HepG2 (cell line): Measurements from ENCODE around the gene ZNF674. TPM values are rescaled to one million over a fixed set of nuclear protein-coding genes. Genes with fewer than 3 reads are reported as not detected.

ENCODE experiments used
- ATF1 ChIP-seq: IDR thresholded peaks from 2 replicates; pipeline ENCODE4 v1.6.1; 2016; ENCODE audit warnings: mild to moderate bottlenecking, control low read depth
- CBX2 ChIP-seq, 2 experiments: fragments of 200-600 bp in 1 of 2; sonication (generic); formaldehyde crosslinking in 1 of 2; IDR thresholded peaks; 2 replicates each; pipeline versions ENCODE4 v1.7.0 to v1.8.1; 2018 to 2022; ENCODE audit warnings: low read depth in 2 of 2, low read length in 1 of 2, mild to moderate bottlenecking in 1 of 2, missing genetic modification reagents in 1 of 2
- CTCF ChIP-seq: sonication (generic); formaldehyde crosslinking; IDR thresholded peaks from 2 replicates; pipeline ENCODE4 v1.5.0; 2020; ENCODE audit warnings: mild to moderate bottlenecking, missing genetic modification reagents, moderate library complexity
- ETV6 ChIP-seq: sonication (generic); formaldehyde crosslinking; conservative IDR thresholded peaks from 2 replicates; pipeline ENCODE4 v1.4.0; 2020; ENCODE audit warnings: missing genetic modification reagents
- FOXM1 ChIP-seq: sonication (generic); formaldehyde crosslinking; IDR thresholded peaks from 2 replicates; pipeline ENCODE4 v1.5.0; 2020; ENCODE audit warnings: missing genetic modification reagents
- HNF4G ChIP-seq, 2 experiments: sonication (generic) in 1 of 2; formaldehyde crosslinking in 1 of 2; IDR thresholded peaks; 2 replicates each; pipeline versions ENCODE4 v1.4.0 to v1.6.1; 2011 to 2020; ENCODE audit warnings: borderline replicate concordance in 2 of 2, low read depth in 2 of 2, mild to moderate bottlenecking in 2 of 2, low read length in 1 of 2, missing genetic modification reagents in 1 of 2, moderate library complexity in 1 of 2
- HNRNPK ChIP-seq: fragments of 200-400 bp; formaldehyde crosslinking; IDR thresholded peaks from 2 replicates; pipeline ENCODE4 v1.6.1; 2018; ENCODE audit warnings: low read length, low read depth, moderate library complexity, mild to moderate bottlenecking; ENCODE audit not compliant: poor library complexity, severe bottlenecking
- HNRNPUL1 ChIP-seq: fragments of 200-400 bp; formaldehyde crosslinking; IDR thresholded peaks from 2 replicates; pipeline ENCODE4 v1.6.1; 2017; ENCODE audit warnings: low read depth, mild to moderate bottlenecking, low read length, moderate library complexity
- KLF13 ChIP-seq: sonication (generic); formaldehyde crosslinking; IDR thresholded peaks from 2 replicates; pipeline ENCODE4 v1.4.0; 2020; ENCODE audit warnings: mild to moderate bottlenecking, missing genetic modification reagents
- KMT2B ChIP-seq: IDR thresholded peaks from 2 replicates; pipeline ENCODE4 v1.6.1; 2016; ENCODE audit warnings: missing genetic modification reagents, missing compliant biosample characterization
- MATR3 ChIP-seq: sonication (generic); formaldehyde crosslinking; IDR thresholded peaks from 2 replicates; pipeline ENCODE4 v1.4.0; 2020; ENCODE audit warnings: missing genetic modification reagents
- NFE2L1 ChIP-seq: sonication (generic); formaldehyde crosslinking; IDR thresholded peaks from 2 replicates; pipeline ENCODE4 v1.4.0; 2020; ENCODE audit warnings: missing genetic modification reagents, mild to moderate bottlenecking, borderline replicate concordance
- NR3C1 ChIP-seq: sonication (generic); formaldehyde crosslinking; IDR thresholded peaks from 2 replicates; pipeline ENCODE4 v1.4.0; 2020; ENCODE audit warnings: missing genetic modification reagents
- PHF8 ChIP-seq: sonication (generic); formaldehyde crosslinking; IDR thresholded peaks from 2 replicates; pipeline ENCODE4 v1.5.0; 2020; ENCODE audit warnings: missing genetic modification reagents
- POGZ ChIP-seq: sonication (generic); formaldehyde crosslinking; IDR thresholded peaks from 2 replicates; pipeline ENCODE4 v1.4.0; 2020; ENCODE audit warnings: mild to moderate bottlenecking, missing genetic modification reagents
- RBFOX2 ChIP-seq: fragments of 200-400 bp; formaldehyde crosslinking; IDR thresholded peaks from 2 replicates; pipeline ENCODE4 v1.6.1; 2017; ENCODE audit warnings: low read depth, mild to moderate bottlenecking, low read length
- TGIF2 ChIP-seq: IDR thresholded peaks from 2 replicates; pipeline ENCODE4 v1.6.1; 2016; ENCODE audit warnings: control low read depth, missing compliant biosample characterization
- XRCC5 ChIP-seq: fragments of 200-400 bp; formaldehyde crosslinking; optimal IDR thresholded peaks from 2 replicates; pipeline ENCODE3; 2017; ENCODE audit warnings: mild to moderate bottlenecking, low read length
- ZFYVE20 ChIP-seq: sonication (generic); formaldehyde crosslinking; IDR thresholded peaks from 2 replicates; pipeline ENCODE4 v1.8.0; 2023; ENCODE audit warnings: low read depth, mild to moderate bottlenecking, moderate library complexity, missing genetic modification reagents, borderline replicate concordance
- ZMYM4 ChIP-seq: sonication (generic); formaldehyde crosslinking; IDR thresholded peaks from 2 replicates; pipeline ENCODE4 v1.8.1; 2023; ENCODE audit warnings: mild to moderate bottlenecking, missing genetic modification reagents
- ZNF205 ChIP-seq: IDR thresholded peaks from 2 replicates; pipeline ENCODE4 v1.6.1; 2018; ENCODE audit warnings: missing biosample characterization, missing genetic modification reagents
- ZNF224 ChIP-seq: sonication (generic); formaldehyde crosslinking; IDR thresholded peaks from 2 replicates; pipeline ENCODE4 v1.5.0; 2020; ENCODE audit warnings: mild to moderate bottlenecking, missing genetic modification reagents
- ZNF460 ChIP-seq: sonication (generic); formaldehyde crosslinking; IDR thresholded peaks from 2 replicates; pipeline ENCODE4 v1.5.1; 2020; ENCODE audit warnings: missing genetic modification reagents, mild to moderate bottlenecking, borderline replicate concordance
- ZNF501 ChIP-seq: sonication (generic); formaldehyde crosslinking; IDR thresholded peaks from 2 replicates; pipeline ENCODE4 v1.5.1; 2020; ENCODE audit warnings: mild to moderate bottlenecking, moderate library complexity, missing genetic modification reagents
- ZNF577 ChIP-seq: sonication (generic); formaldehyde crosslinking; IDR thresholded peaks from 2 replicates; pipeline ENCODE4 v1.4.0; 2020; ENCODE audit warnings: mild to moderate bottlenecking, low read depth, missing genetic modification reagents, borderline replicate concordance
- ZNF709 ChIP-seq: sonication (generic); formaldehyde crosslinking; IDR thresholded peaks from 2 replicates; pipeline ENCODE4 v1.5.0; 2020; ENCODE audit warnings: mild to moderate bottlenecking, missing genetic modification reagents
- ZNF737 ChIP-seq: sonication (generic); formaldehyde crosslinking; IDR thresholded peaks from 2 replicates; pipeline ENCODE4 v1.5.0; 2020; ENCODE audit warnings: missing genetic modification reagents, mild to moderate bottlenecking, borderline replicate concordance
- ZNF792 ChIP-seq: IDR thresholded peaks from 2 replicates; pipeline ENCODE4 v1.6.1; 2016
- polyA plus RNA-seq, 8 experiments: library from polyadenylated mRNA; depleted of rRNA in 3 of 8; stranded (reverse) in 7 of 8; unstranded in 1 of 8; fragments of >200 nt; fragmentation: Illumina TruSeq in 4 of 8; extraction: Trizol in 4 of 8; gene quantifications; 2 replicates each; pipeline versions ENCODE4 v1.2.1 to v1.2.3, GENCODE V29; 2011 to 2016; ENCODE audit warnings: low read depth in 4 of 8, missing spikeins in 1 of 8, mixed read lengths in 1 of 8; ENCODE audit not compliant: insufficient read depth in 1 of 8
- total RNA-seq, 5 experiments: library from RNA; depleted of rRNA; stranded (reverse); fragments of >200 nt; fragmentation: Illumina TruSeq; extraction: Trizol; gene quantifications; 2 replicates each; pipeline ENCODE4 v1.2.3, GENCODE V29; 2016; ENCODE audit warnings: low read depth in 1 of 5
- TF ChIP-seq, protein P1 (sequence below): sonication (generic); formaldehyde crosslinking; IDR thresholded peaks from 2 replicates; pipeline ENCODE4 v1.8.1; 2023; ENCODE audit warnings: mild to moderate bottlenecking, missing genetic modification reagents
- TF ChIP-seq, protein P2 (sequence below): sonication (generic); formaldehyde crosslinking; IDR thresholded peaks from 2 replicates; pipeline ENCODE4 v1.5.0; 2020; ENCODE audit warnings: missing genetic modification reagents

The ZNF674 gene
- total and polyA plus RNA-seq, 2 of the 13 experiments (the other 11 are each of a cell fraction or from before 2014, with no cell fraction given): 2.9 to 3.5 TPM

DNA sequence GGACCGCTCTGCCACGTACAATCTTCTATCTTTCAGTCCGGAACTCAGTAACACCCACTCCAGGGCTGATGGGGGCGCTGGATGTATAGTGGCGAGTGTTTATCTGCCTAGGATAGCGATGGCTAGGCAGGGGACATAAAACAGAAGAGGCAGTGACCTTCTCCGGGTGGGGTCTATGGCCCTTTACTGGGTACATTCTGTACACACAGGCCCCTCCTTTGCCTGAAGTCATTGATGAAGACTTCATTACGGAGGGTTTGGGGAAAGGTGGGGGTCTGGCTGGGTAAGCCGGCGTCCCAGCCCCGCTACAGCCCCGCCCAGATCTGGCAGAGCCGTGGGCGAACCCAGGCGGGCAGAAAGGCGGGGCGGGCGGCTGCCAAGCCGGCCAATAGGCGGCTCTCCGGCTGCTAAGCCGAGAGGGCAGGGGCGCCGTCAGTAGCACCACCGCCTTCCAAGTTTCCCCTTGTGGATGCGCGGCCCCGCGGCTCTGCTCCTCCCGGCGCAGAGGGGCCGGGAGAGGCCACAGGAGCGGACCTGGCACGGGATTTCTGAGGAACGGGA lies 28.2 kb upstream of the ZNF674 start, which contains the start of gene CHST7 (continued):
- peak; percentile 31; the same call in 1 of the 2 replicates for TF ChIP-seq PHF8 (CRISPR knock-in tag)
- no peak for TF ChIP-seq XRCC5
- TF ChIP-seq ZNF460: no peak
- TF ChIP-seq ZNF224: no peak
- TF ChIP-seq ZNF792: no peak
- no peak for TF ChIP-seq NFE2L1 (CRISPR knock-in tag)
- TF ChIP-seq, protein P1, sequence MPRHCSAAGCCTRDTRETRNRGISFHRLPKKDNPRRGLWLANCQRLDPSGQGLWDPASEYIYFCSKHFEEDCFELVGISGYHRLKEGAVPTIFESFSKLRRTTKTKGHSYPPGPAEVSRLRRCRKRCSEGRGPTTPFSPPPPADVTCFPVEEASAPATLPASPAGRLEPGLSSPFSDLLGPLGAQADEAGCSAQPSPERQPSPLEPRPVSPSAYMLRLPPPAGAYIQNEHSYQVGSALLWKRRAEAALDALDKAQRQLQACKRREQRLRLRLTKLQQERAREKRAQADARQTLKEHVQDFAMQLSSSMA: no peak
- peak; percentile 62 for TF ChIP-seq CTCF
- TF ChIP-seq MATR3 (CRISPR knock-in tag): no peak
- no peak for TF ChIP-seq KMT2B
- TF ChIP-seq ZMYM4: no peak
- no peak for TF ChIP-seq HNRNPUL1
- peak; percentile 44 for TF ChIP-seq HNRNPK
- TF ChIP-seq ZNF205 (CRISPR knock-in tag): 0 out of 2 replicates have a peak, but pooled peaks have one; percentile 24
- TF ChIP-seq ZNF709 (CRISPR knock-in tag): no peak
- TF ChIP-seq ZNF737 (CRISPR knock-in tag): no peak
- no peak for TF ChIP-seq ATF1 (CRISPR knock-in tag)
- 0 out of 2 replicates have a peak, but pooled peaks have one; percentile 8 for TF ChIP-seq POGZ (CRISPR knock-in tag)
- TF ChIP-seq NR3C1 (CRISPR knock-in tag): no peak
- no peak for TF ChIP-seq TGIF2
- no peak for TF ChIP-seq ETV6
- TF ChIP-seq HNF4G (IDR thresholded peaks at IDR 0.05; ENCODE audit: borderline replicate concordance, low read depth, low read length): no peak
- TF ChIP-seq HNF4G (CRISPR knock-in tag; IDR thresholded peaks at IDR 0.05; ENCODE audit: borderline replicate concordance, low read depth): no peak
- no peak for TF ChIP-seq FOXM1
- no peak for TF ChIP-seq CBX2 (IDR thresholded peaks at IDR 0.05; ENCODE audit: low read depth, low read length)
- no peak for TF ChIP-seq CBX2 (CRISPR knock-in tag; IDR thresholded peaks at IDR 0.05; ENCODE audit: low read depth)
- TF ChIP-seq ZNF501 (CRISPR knock-in tag): 0 out of 2 replicates have a peak, but pooled peaks have one; percentile 0
- TF ChIP-seq, protein P2, sequence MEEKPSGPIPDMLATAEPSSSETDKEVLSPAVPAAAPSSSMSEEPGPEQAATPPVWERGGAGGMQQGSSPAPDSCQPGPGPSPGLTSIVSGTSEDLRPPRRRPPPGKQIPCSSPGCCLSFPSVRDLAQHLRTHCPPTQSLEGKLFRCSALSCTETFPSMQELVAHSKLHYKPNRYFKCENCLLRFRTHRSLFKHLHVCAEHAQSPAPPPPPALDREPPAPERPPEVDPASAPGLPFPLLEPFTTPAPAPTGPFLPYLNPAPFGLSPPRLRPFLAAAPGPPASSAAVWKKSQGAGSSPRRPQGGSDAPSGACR (CRISPR knock-in tag): 0 out of 2 replicates have a peak, but pooled peaks have one; percentile 18
- TF ChIP-seq ZFYVE20 (CRISPR knock-in tag): no peak
- TF ChIP-seq ZNF577 (CRISPR knock-in tag): no peak
- peak; percentile 58 for TF ChIP-seq RBFOX2
- TF ChIP-seq KLF13 (CRISPR knock-in tag): no peak
